Measurements from ENCODE around the gene PLIN4.

The PLIN4 gene

DNA sequence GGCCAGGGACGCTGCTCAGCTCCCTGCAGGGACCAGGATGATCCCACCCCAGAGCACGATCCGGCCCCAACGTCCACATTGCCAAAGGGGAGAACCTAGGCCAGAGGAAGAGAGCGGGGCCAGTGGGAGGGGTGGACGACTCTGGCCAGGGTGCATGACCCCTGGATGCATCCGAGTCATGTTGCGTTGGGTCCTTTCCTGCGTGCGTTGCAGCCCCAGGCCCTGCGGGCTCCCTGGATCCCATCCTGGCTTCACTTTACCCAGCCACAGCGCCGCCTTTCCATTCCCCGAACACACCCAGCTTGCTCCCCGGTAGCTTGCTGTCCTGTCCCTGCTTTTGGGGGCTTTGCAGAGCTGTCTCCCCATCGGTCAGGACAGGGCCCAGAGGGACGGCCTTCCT is 10.5 kb downstream of the PLIN4 start:
- no peak for DNase-seq (ENCODE audit: low read depth in 1 of 2, low spot score in 1 of 2)

- no peak for DNase-seq (ENCODE audit: low read depth in 1 of 2, low spot score in 1 of 2)
Observed at GRCh38 chr19:4507150-4507452, 11.2 kb downstream of the PLIN4 start.

DNA sequence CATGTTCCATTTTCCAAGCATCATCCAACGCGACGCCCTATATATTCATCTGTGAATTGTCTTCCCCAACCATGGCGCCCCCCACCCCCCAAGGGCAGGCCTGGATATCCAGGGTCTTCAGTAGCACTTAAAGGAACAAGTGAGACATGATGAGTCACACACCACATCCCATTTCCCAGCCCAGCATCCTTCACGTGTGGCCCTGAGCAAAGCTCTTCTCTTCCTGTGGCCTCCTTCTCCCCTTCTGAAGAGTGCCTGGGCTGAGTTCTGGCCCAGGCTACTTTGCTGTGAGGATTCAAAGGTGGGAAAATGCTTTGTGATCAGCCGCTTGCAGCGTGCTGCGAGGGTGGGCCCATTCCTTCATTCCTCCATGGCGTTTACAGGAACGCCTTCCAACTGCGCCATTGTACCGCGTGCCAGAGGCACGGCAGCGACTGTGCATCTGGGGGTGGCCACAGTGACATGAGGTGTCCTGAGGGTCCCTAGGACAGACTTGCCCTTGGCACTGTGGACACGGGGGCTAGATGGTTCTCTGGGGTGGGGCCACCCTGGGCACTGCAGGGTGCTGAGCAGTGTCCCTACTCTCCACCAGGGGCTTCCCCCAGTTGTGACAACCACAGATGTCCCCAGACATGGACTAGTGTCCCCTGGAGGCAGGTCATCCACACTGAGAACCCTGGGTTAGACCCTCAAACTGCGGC is 11.7 kb downstream of the PLIN4 start:
- no peak for DNase-seq (ENCODE audit: low read depth in 1 of 2, low spot score in 1 of 2)

DNA sequence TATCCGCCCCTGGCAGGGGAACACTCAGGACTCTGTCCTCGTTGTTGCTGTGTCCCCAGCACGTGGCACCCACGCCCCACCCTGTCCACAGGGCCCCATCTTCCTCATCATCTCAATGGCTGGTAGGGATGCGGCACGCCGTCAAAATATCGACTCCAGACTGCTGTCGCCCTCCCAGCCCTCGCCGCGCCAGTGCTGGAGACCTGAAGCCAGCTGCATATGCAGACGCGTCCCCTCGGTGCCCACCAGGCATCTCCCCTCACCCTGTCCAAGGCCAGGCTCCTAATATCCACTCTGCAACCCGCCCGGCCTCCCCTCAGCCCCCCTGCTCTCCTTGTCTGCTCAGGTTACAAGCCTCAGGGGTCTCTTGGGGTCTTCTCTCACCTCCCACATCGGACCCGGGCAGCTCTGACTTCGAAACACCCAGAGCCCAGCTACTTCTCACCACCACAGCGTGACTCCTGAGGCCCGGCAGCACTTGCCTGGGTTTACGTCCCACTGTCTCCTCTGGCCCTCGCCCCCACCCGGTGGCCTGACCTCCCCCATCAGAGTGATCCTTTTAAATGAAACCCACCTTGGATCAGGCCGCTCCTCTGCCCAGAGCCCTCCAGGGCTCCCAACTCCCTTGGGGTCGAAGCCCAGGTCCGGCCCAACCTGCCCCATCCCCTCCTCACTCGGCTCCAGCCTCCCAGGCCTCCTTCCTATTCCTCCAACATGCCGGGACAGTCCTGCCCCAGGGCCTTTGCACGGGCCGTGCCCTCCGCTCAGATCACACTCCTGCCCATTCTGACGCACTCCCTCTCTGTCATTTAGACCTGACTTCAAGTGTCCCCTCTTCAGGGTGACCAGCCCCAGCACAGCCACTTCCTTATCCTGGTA is 12.5 kb downstream of the PLIN4 start:
- no peak for DNase-seq (ENCODE audit: low read depth in 1 of 2, low spot score in 1 of 2)

GRCh38 chr19:4504891-4505569 is 13.3 kb downstream of the PLIN4 start:
- DNase-seq (ENCODE audit: low read depth in 1 of 2, low spot score in 1 of 2), result no peak

GRCh38 chr19:4504297-4504701 is 14.0 kb downstream of the PLIN4 start:
- DNase-seq (ENCODE audit: low read depth in 1 of 2, low spot score in 1 of 2), result no peak

DNA sequence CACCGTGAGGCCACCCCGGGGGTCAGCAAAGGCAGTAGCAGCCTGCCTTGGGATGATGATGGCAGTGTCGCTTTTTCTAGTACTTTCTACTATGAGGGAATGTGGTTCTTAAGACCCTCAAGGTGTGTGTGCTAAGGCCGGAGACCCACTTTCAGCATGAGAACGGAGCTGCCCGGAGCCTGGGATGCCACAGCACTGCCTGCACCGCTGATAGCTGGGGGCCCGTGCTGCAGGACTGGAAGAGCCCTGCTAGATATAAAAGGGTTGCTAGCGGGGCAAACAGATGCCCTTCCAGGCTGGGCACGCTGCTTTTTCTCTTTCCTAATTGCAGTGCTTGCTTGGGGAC is 14.5 kb downstream of the PLIN4 start:
- DNase-seq (ENCODE audit: low read depth in 1 of 2, low spot score in 1 of 2), result no peak

GRCh38 chr19:4503132-4503824 is 15.0 kb downstream of the PLIN4 start:
- no peak for DNase-seq (ENCODE audit: low read depth in 1 of 2, low spot score in 1 of 2)

DNA sequence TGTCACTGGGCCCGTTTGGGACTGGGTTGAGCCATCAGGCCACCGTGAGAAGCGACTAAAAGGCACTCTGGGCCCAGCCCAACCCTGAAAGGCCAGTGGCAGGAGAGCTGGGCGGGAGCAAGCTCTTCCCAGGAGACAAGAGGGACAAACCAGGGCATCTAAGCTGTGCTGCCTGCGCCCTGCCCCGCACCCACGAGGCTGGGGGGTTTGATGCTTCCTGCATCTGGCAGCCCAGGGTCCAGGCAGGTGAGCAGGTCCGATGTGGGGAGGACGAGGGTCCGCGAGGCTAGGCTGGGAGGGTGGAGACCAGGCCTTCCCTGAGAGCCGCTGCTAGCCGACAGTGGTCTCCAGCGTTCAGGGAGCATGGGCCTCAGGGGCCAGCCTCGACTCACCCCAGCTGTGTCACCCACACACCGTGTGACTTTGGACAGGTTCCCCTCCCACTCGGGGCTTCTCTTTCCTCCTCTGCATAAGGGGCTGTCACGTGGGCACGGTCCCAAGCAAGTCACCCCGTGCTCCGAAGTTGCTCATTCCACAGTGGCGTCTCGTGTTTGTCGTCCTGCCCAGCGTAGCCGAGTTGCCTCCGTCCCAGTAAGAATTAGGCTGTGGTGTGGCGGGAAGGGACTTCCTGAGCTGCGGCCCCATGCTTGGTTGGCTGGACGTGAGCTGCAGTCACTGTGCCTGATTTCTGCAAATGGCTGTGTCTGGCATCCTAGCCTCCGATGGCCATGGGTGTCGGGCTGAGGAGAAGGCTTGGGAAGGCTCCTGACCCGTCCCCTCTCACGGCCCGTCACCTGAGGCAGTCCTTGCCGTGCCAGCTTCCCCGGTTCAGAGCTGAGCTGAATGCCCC is 15.8 kb downstream of the PLIN4 start:
- DNase-seq (ENCODE audit: low read depth in 1 of 2, low spot score in 1 of 2), result no peak

- no peak for DNase-seq (ENCODE audit: low read depth in 1 of 2, low spot score in 1 of 2)
Observed at GRCh38 chr19:4501691-4502090, 16.6 kb downstream of the PLIN4 start.

- no peak for DNase-seq (ENCODE audit: low read depth in 1 of 2, low spot score in 1 of 2)
Observed at GRCh38 chr19:4500841-4501591, 17.3 kb downstream of the PLIN4 start.

GRCh38 chr19:4499855-4500254 is 18.4 kb downstream of the PLIN4 start:
- no peak for DNase-seq (ENCODE audit: low read depth in 1 of 2, low spot score in 1 of 2)

DNA sequence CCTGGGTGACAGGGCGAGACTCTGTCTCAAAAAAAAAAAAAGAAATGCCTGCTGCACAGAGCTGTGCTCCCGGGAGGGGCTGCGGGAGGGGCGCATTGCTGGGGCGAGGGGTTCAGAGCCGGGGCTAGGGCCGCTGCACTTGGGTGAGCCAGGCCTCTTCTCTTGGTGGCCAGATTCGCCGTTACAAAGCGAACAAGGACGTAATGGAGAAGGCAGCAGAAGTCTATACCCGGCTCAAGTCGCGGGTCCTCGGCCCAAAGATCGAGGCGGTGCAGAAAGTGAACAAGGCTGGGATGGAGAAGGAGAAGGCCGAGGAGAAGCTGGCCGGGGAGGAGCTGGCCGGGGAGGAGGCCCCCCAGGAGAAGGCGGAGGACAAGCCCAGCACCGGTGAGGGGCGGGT is 19.0 kb downstream of the PLIN4 start:
- DNase-seq (ENCODE audit: low read depth in 1 of 2, low spot score in 1 of 2), result no peak

- no peak for DNase-seq (ENCODE audit: low read depth in 1 of 2, low spot score in 1 of 2)
Observed at GRCh38 chr19:4498694-4499093, 19.6 kb downstream of the PLIN4 start.

GRCh38 chr19:4497770-4498389 is 20.4 kb downstream of the PLIN4 start:
- DNase-seq (ENCODE audit: low read depth in 1 of 2, low spot score in 1 of 2), result no peak

GRCh38 chr19:4496304-4496703 is 22.0 kb downstream of the PLIN4 start:
- DNase-seq (ENCODE audit: low read depth in 1 of 2, low spot score in 1 of 2), result no peak

DNA sequence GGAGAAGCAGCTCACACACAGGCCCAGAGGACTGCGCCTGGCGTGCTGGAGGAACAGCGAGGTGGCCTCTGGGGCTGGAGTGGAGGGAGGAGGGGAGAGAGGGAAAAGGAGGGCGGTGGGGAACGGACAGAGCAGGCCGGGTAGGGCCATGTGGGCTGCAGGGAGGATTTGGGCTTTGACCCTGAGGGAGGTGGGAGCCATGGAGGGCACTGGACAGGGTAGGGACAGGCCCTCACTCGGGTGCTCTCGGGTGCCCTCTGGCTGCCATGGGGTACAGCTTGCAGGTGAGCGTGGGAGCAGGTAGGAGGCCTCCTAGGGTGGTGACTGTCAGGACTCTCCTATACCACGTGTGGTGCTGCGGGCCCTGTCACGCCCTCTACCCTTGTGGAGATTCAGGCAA is 22.8 kb downstream of the PLIN4 start:
- DNase-seq (ENCODE audit: low read depth in 1 of 2, low spot score in 1 of 2), result no peak

- no peak for DNase-seq (ENCODE audit: low read depth in 1 of 2, low spot score in 1 of 2)
Observed at GRCh38 chr19:4494691-4495064, 23.6 kb downstream of the PLIN4 start.

DNA sequence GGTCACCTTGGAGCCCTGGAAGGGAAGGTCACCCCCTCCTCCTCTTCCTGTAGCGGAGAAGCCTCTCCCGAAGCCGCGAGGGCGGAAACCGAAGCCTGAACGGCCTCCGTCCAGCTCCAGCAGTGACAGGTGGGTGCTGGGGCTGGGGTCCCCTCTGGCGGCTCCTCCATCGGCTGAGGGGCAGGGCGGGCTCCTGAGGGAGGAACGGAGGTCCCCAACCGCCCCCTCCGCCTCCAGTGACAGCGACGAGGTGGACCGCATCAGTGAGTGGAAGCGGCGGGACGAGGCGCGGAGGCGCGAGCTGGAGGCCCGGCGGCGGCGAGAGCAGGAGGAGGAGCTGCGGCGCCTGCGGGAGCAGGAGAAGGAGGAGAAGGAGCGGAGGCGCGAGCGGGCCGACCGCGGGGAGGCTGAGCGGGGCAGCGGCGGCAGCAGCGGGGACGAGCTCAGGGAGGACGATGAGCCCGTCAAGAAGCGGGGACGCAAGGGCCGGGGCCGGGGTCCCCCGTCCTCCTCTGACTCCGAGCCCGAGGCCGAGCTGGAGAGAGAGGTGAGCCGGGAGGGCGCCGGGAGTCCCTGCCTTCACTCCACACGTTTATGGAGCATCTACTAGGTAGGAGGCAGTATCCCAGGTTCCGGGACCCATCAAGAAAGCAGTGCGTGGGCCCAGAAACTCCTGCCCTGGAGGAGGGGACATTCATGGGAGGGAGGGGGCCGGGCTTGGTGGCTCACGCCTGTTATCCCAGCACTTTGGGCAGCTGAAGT is 24.2 kb downstream of the PLIN4 start:
- no peak for DNase-seq (ENCODE audit: low read depth in 1 of 2, low spot score in 1 of 2)

Measured in activated T-helper 1 cell treated with anti-CD3 and anti-CD28 coated beads, Interleukin-2, amount 50 U/mL, for 16 hours (primary cell).